Gastroesophageal sphincter (tissue), 3 donors: ENCODE measurements around the gene DCDC2.

ENCODE experiments used
- CTCF ChIP-seq, 4 experiments: fragments of 200-600 bp in 2 of 4; fragments of 450-650 bp in 2 of 4; sonication (generic) in 1 of 4; IDR thresholded peaks; one replicate each; pipeline ENCODE4 v1.5.1; 2017 to 2019; ENCODE audit warnings: antibody characterized with exemption in 4 of 4, mild to moderate bottlenecking in 2 of 4, moderate library complexity in 2 of 4
- POLR2AphosphoS5 ChIP-seq: sonication (generic); formaldehyde crosslinking; IDR thresholded peaks from one replicate; pipeline ENCODE4 v1.6.1; 2017; ENCODE audit warnings: antibody characterized with exemption

- TF ChIP-seq CTCF (IDR thresholded peaks at IDR 0.05) (no peak), POLR2AphosphoS5 (no peak)
Measured at GRCh38 chr6:24145690-24146131, 212.1 kb downstream of the DCDC2 start.
